ENCODE data around the gene EPB41L1. TPM values are rescaled to one million over a fixed set of nuclear protein-coding genes. Genes with fewer than 3 reads are reported as not detected.

Gene EPB41L1
- total RNA-seq, 2 experiments from 2014 or later, result 1.0 to 2.2 TPM

DNA sequence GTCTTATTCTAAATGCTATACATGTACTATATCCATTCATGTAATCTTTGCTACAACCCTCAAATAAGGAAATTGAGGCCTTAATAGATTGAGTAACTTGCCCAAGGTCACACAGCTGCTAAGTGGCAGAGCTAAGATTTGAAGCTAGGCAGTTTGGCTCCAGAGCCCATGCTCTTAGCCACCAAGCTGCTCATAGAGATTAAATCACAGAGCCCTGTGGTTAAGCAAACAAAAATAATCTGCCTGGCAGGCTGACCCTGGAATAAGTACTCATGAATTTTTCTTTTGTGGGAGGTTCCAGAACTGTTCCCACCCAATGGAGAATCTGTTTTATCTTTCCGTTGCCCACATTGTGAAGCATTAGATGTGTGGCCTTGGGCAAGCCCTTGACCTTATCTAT lies 89.2 kb downstream of the EPB41L1 start:
- TF ChIP-seq, protein P1, sequence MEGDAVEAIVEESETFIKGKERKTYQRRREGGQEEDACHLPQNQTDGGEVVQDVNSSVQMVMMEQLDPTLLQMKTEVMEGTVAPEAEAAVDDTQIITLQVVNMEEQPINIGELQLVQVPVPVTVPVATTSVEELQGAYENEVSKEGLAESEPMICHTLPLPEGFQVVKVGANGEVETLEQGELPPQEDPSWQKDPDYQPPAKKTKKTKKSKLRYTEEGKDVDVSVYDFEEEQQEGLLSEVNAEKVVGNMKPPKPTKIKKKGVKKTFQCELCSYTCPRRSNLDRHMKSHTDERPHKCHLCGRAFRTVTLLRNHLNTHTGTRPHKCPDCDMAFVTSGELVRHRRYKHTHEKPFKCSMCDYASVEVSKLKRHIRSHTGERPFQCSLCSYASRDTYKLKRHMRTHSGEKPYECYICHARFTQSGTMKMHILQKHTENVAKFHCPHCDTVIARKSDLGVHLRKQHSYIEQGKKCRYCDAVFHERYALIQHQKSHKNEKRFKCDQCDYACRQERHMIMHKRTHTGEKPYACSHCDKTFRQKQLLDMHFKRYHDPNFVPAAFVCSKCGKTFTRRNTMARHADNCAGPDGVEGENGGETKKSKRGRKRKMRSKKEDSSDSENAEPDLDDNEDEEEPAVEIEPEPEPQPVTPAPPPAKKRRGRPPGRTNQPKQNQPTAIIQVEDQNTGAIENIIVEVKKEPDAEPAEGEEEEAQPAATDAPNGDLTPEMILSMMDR (IDR thresholded peaks at IDR 0.05), result no peak
- no peak for ATAC-seq
- H3K9me3 Mint-ChIP-seq, result no peaks in the 10 kb centered on the region
- DNase-seq, result no peak
- intact Hi-C loops (cut with micrococcal nuclease), result no loop called here
- H3K36me3 Mint-ChIP-seq (ENCODE audit: low read depth), result peaks cover 46% of the 10 kb centered on the region
- peaks cover 42% of the 10 kb centered on the region for H3K4me1 Mint-ChIP-seq (ENCODE audit: low read depth)
- ChIA-PET POLR2A (interaction anchor here (1.1 to 1.2 kb wide), 2 partner anchors 12 to 195 kb away, joined by 3 read pairs; no protein-coding TSS in a partner anchor), CTCF (interaction anchor here (1.4 to 1.5 kb wide), 2 partner anchors 13 to 30 kb away, joined by 3 to 4 read pairs; no protein-coding TSS in a partner anchor)
- no peaks in the 10 kb centered on the region for H3K27me3 Mint-ChIP-seq
- H3K4me3 Mint-ChIP-seq, result no peak overlapping the region
- H3K27ac Mint-ChIP-seq, result no peak overlapping the region

DNA sequence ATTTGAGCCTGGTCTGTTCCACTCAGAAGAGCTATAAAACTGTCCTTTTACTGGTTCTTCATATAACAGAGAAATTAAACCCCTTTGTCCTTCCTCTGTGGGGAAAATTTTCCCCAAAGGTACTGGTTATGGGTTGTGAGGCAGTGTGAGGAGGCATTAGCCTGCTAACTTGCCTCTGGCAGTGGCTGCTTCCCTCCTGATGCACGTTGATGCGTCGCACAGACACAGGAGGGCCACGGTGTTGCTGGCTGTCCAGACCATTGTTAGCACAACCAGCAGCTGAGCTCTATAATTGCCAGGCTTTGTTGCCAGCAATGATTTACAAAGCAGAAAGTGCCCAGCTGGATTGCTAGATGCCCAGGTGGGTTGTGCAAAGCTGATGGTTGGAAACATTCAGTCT lies 91.9 kb downstream of the EPB41L1 start:
- peaks cover 40% of the 10 kb centered on the region for H3K36me3 Mint-ChIP-seq (ENCODE audit: low read depth)
- DNase-seq (no peak), ATAC-seq (no peak)
- H3K27me3 Mint-ChIP-seq, result no peaks in the 10 kb centered on the region
- intact Hi-C loops (cut with micrococcal nuclease), result no loop called here
- H3K4me1 Mint-ChIP-seq (ENCODE audit: low read depth), result peaks cover 26% of the 10 kb centered on the region
- H3K9me3 Mint-ChIP-seq, result no peaks in the 10 kb centered on the region
- CTCF ChIA-PET, result interaction anchor here (0.8 to 1.6 kb wide), 3 partner anchors 44 to 193 kb away, joined by 3 to 6 read pairs (median 3); no protein-coding TSS in a partner anchor
- H3K4me3 Mint-ChIP-seq, result no peak overlapping the region
- TF ChIP-seq, protein P1 (IDR thresholded peaks at IDR 0.05), result no peak
- POLR2A ChIA-PET, result interaction anchor here (1.0 to 2.5 kb wide), 2 partner anchors 10 kb away, joined by 4 to 7 read pairs; partner anchors contain the start of gene AAR2
- H3K27ac Mint-ChIP-seq, result no peak overlapping the region

DNA sequence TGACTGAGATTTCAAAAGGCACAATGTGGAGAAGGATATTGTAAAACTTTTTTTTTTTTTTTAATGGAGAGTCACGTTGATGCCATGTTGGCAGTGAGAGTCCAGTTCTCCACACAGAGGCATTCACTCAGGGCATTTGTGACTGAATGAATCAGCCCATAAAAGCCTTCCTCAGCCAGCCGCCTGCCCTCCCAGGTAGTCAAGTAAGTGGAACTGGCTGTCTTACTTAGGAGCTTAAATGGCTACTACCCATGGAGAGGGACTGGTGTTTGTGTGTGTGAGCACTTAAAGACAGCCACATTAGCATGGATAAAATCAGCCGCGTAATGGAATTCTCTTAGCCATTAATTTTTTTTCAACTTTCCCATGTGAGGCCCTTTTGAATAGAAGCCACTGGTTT lies 94.3 kb downstream of the EPB41L1 start:
- DNase-seq, result no peak
- ChIA-PET POLR2A (no interaction called here), CTCF (interaction anchor here (0.9 kb wide), 1 partner anchor 46 kb away, joined by 3 read pairs; no protein-coding TSS in a partner anchor)
- H3K4me3 Mint-ChIP-seq, result no peak overlapping the region
- no peak overlapping the region for H3K27ac Mint-ChIP-seq
- intact Hi-C loops (cut with micrococcal nuclease), result no loop called here
- no peaks in the 10 kb centered on the region for H3K27me3 Mint-ChIP-seq
- H3K36me3 Mint-ChIP-seq (ENCODE audit: low read depth), result peaks cover 36% of the 10 kb centered on the region
- TF ChIP-seq, protein P1 (IDR thresholded peaks at IDR 0.05), result no peak
- no peak for ATAC-seq
- H3K4me1 Mint-ChIP-seq (ENCODE audit: low read depth), result peaks cover 32% of the 10 kb centered on the region
- no peaks in the 10 kb centered on the region for H3K9me3 Mint-ChIP-seq

DNA sequence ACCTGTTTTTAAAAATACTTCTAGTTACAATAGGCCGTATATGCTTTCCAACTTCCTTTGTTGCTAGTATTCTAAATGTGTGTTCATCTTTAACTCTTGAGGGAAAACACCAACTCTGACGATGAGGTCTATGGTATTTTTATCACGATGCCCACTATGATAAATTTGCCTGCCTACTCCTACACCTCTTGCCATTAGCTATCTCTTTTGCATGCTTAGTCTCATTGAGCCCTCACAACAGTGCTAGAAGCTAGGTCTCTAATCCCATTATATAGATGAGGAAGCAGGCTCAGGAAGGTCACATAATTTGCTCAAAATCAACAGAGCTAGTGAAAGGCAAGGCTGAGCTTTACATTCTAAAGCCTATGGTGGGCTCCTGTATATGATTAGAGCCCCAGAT lies 94.9 kb downstream of the EPB41L1 start:
- ATAC-seq (no peak), DNase-seq (no peak)
- ChIA-PET POLR2A (interaction anchor here (2.0 kb wide), 1 partner anchor 9 kb away, joined by 4 read pairs; no protein-coding TSS in a partner anchor), CTCF (interaction anchor here (0.9 kb wide), 1 partner anchor 47 kb away, joined by 3 read pairs; no protein-coding TSS in a partner anchor)
- no peaks in the 10 kb centered on the region for H3K27me3 Mint-ChIP-seq
- H3K4me3 Mint-ChIP-seq, result no peak overlapping the region
- TF ChIP-seq, protein P1 (IDR thresholded peaks at IDR 0.05), result no peak
- intact Hi-C loops (cut with micrococcal nuclease), result no loop called here
- peaks cover 29% of the 10 kb centered on the region for H3K4me1 Mint-ChIP-seq (ENCODE audit: low read depth)
- peaks cover 34% of the 10 kb centered on the region for H3K36me3 Mint-ChIP-seq (ENCODE audit: low read depth)
- no peak overlapping the region for H3K27ac Mint-ChIP-seq
- H3K9me3 Mint-ChIP-seq, result no peaks in the 10 kb centered on the region

DNA sequence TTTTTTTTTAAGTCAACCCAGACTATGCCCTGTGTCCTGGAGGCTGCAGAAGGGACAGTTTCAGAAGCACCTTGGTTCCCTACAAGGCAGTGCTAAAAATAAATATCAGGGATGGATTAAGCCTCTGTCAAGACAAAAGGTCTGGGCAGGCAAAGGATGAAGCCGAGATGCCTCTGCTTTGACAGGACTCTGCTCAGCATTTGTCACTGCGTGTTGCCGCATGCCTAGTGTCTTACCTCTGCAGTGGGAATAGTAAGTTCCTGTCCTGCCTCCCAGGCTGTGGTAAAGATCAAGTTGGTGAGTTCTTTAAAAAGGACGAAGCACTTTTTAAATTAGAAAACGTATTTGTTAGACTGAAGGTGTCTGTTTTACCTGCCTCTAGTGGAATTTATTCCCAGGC lies 96.9 kb downstream of the EPB41L1 start:
- peaks cover 24% of the 10 kb centered on the region for H3K4me1 Mint-ChIP-seq (ENCODE audit: low read depth)
- H3K27ac Mint-ChIP-seq, result no peak overlapping the region
- peaks cover 26% of the 10 kb centered on the region for H3K36me3 Mint-ChIP-seq (ENCODE audit: low read depth)
- TF ChIP-seq, protein P1 (IDR thresholded peaks at IDR 0.05), result no peak
- intact Hi-C loops (cut with micrococcal nuclease), result no loop called here
- no peak overlapping the region for H3K4me3 Mint-ChIP-seq
- ATAC-seq (no peak), DNase-seq (no peak)
- H3K27me3 Mint-ChIP-seq, result no peaks in the 10 kb centered on the region
- no peaks in the 10 kb centered on the region for H3K9me3 Mint-ChIP-seq
- POLR2A ChIA-PET, result interaction anchor here (1.3 to 2.0 kb wide), 2 partner anchors 11 to 17 kb away, joined by 4 read pairs; no protein-coding TSS in a partner anchor
- CTCF ChIA-PET, result no interaction called here
